ENCODE data around the gene HOXD9.

GRCh38 chr2:176154576-176155252 lies 32.2 kb downstream of the HOXD9 start:
- no peak for TF ChIP-seq POLR2A (IDR thresholded peaks at IDR 0.05)
- TF ChIP-seq CTCF (IDR thresholded peaks at IDR 0.05), result no peak

Data from testis (tissue), 2 donors.